HG03342 (cell line): ENCODE results near the gene KRCC1.
A peak's percentile ranks its signal among the peaks of the same experiment; 100 is the strongest.

Source experiments
- ATAC-seq: cut with Tn5 transposase; IDR thresholded peaks from one replicate; pipeline ENCODE4 v1.9.1; 2021; ENCODE audit warnings: mild to moderate bottlenecking, moderate library complexity; ENCODE audit not compliant: unreplicated experiment

Gene KRCC1

GRCh38 chr2:88055371-88056128 is at the start of gene KRCC1:
KRCC1 (minus strand) TSS chr2:88055783; CDS start chr2:88028563, 27,220 bp downstream.
- peak; percentile 91 for ATAC-seq

GRCh38 chr2:88100489-88100858 is 44.9 kb upstream of the KRCC1 start:
- ATAC-seq = no peak

DNA sequence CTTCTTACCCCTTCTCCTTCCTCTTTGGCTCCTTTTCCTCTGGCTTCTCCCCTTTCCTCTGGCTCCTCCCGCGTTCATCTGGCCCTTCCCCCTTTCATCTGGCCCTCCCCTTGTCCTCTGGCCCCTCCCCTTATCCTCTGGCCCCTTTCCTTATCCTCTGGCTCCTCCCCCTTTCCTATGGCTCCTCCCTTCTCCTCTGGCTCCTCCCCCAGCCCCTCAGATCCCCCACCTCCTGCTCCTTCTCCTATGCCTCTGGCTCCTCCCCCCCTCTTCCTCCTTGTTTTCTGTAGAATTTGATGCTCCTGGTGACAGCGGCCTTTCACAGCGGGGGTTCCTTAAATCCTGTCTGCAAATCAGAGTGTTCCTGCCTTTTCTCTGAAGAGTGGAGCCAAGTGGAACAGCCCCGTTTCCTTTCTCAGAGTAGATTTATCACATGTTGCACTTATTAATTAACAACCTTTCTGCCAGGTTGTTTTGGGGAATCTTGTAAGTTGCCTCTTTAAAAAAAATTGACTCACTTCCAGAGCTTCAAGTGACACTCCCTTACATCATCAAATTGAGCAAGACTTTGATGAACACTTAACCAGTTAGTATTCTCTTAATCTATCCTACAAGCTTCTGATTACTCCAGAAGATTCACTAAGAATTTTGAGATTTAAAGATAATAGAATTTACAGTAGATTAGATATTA is 44.4 kb upstream of the KRCC1 start:
- no peak for ATAC-seq

DNA sequence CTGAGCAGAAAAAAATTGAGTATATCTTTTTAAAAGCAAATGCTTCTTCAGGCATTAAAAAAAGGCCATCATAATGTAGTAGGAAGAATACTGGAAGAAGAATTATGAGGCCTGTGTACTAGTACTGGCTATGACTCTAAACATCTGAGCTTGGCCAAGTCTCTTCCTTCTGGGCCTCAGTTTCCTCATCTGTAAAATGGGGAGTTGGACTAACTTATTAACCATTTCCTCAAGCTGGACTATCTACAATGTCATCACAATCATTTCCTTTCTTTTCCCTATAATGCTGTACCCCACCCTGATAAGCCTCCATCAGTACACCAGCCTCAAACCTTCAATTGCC is 42.9 kb upstream of the KRCC1 start:
- ATAC-seq = no peak

GRCh38 chr2:88097891-88098557 is 42.4 kb upstream of the KRCC1 start:
- no peak for ATAC-seq

GRCh38 chr2:88097192-88097591 is 41.6 kb upstream of the KRCC1 start:
- ATAC-seq = no peak

DNA sequence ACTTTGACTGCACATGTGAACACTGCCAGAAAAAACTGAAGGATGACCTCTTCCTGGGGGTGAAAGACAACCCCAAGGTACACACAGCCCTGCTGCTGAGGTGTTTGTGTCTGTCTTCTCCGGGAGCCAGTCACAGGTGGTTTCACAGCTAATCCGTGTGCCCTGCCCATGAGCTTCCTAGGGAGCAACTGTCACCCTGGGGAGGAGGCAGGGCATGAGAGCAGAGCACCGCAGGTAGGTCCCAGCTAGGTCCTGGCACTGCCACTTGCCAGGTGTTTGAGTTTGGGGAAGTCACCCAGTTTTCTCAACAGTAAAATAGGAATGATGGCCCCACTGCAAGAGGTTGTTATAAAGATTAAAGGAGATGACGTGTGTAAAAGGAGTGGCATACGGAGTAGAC is 41.1 kb upstream of the KRCC1 start:
- ATAC-seq = no peak

DNA sequence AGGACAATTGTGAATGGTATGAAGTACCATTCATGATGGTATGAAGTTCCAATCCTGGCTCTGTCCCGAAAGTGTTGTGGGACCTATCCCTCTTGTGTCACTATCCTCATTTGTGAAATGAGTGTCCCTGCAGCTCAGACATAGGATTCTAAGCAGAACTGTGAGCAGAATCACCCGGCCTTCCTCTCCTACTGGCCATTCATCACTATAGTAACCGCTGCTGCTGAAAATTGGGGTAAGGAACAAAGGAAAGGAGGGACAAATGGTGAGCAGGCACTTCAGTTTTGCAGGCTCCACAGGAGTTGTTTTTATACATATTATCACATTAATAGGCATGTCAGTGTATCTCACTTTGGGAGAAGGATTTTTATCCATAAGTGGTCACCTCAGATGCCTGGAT is 39.4 kb upstream of the KRCC1 start:
- no peak for ATAC-seq

DNA sequence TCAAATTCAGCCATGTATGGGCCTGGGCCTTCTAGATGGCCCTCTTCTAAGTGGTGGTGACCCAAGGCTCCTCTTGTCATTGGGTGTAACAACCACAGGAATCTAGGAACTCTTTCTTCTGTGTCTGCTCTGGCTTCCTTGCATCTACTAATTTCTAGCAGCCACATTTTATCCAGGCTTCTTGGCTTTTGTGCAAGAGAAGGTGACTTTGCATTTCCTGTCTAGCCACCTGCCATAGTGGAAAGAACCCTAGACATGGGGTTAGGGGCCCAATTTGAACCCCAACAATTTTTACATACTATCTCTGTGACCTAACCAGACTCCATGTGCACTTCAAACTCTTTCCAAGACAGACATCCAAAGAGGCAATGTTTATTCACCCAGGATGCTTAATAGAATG is 37.2 kb upstream of the KRCC1 start:
- no peak for ATAC-seq

GRCh38 chr2:88091943-88092342 is 36.4 kb upstream of the KRCC1 start:
- no peak for ATAC-seq

DNA sequence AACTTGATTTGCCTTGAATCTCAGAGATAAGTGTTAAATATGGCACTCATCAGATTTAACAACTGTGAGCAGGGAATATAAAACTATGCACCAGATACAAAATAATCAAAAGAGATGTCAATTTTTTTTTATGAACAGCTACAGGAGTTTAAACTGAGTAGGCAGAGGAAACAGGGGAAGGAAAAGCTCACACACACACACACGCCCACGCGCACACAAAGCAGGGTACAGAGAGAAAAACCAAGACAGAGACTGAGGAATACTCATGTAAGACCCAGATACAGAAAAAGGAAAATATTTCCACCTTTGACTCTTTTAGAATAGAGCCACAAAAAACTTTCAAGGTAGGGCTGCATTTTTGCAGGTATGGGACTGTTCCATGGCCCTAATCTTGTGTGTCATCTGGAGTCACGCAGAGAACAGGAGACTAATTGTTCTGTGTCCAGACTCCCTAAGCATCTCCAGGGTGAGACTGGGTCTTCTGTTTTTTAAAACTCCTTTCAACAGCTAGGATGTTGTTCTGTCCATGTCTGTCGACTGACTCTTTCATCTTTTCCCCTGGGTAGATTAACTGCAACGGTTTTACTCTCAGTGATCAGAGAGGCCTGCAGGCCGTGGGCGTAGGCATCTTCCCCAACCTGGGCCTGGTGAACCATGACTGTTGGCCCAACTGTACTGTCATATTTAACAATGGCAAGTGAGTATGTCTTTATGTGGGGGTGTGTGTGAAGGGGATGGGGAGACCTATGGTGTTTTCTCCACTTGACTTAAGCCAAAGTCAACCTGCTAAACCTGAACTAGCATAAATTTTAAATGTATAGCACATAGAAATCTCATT is 35.1 kb upstream of the KRCC1 start:
- no peak for ATAC-seq

- no peak for ATAC-seq
Observed at GRCh38 chr2:88088999-88089398, 33.4 kb upstream of the KRCC1 start.

- no peak for ATAC-seq
Observed at GRCh38 chr2:88087763-88088162, 32.2 kb upstream of the KRCC1 start.

- ATAC-seq = no peak
Observed at GRCh38 chr2:88087073-88087472, 31.5 kb upstream of the KRCC1 start.

DNA sequence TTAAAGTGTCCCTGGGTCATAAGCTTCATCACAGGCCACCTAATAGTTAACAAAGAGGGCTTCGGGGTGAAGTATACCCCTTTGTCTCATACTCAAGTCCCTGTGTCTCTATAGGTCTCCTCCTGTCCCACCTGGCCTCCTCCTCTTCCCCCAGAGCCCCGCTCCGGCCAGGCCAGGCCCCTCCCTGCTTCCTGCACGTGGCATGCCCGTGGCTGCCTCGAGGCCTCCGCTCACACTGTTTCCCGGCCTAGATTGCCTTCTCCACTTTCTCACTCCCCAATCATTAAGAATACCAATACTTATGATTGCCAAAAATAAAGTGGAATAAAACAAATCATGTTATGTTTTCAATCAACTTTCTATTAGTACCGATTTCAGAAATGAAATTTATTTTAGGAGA is 30.8 kb upstream of the KRCC1 start:
- no peak for ATAC-seq

GRCh38 chr2:88085602-88086001 is 30.0 kb upstream of the KRCC1 start:
- no peak for ATAC-seq

DNA sequence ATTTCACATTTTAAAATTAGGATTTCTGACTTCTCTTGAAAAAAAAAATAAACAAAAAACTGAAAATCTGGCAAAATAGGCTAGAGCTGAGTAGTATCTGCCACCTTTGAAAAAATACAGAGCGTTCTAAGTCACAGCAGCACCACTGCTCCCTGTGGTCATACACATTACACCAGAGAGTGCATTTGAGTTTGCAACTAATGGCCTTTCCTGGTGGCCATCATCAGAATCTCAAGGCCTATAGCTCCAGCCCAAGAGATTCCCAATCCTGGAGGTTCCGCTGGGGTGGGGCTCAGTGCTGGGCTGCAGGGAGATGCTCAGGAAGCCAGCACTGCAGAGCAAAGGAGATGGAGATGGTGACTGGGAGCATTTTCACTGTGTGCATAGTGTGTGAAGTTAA is 29.5 kb upstream of the KRCC1 start:
- no peak for ATAC-seq

DNA sequence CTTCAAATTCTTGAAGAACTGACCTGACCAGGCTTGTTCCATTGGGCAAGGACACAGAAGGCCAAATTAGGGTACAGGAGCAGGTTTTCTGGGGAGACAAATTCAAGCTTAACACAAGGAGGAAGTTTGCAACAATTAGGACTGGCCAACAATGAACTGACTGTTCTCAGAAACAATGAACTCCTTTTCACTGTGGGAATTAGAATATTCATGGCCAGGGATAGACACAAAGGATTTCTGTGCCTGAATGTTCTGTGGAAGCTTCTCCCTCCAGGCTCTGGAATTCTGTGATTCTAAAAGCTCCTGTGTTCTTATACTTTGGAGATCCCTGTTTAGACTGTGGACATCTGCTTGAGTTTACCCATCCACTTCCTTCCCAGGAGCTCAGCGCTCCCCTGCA is 27.2 kb upstream of the KRCC1 start:
- ATAC-seq = no peak

DNA sequence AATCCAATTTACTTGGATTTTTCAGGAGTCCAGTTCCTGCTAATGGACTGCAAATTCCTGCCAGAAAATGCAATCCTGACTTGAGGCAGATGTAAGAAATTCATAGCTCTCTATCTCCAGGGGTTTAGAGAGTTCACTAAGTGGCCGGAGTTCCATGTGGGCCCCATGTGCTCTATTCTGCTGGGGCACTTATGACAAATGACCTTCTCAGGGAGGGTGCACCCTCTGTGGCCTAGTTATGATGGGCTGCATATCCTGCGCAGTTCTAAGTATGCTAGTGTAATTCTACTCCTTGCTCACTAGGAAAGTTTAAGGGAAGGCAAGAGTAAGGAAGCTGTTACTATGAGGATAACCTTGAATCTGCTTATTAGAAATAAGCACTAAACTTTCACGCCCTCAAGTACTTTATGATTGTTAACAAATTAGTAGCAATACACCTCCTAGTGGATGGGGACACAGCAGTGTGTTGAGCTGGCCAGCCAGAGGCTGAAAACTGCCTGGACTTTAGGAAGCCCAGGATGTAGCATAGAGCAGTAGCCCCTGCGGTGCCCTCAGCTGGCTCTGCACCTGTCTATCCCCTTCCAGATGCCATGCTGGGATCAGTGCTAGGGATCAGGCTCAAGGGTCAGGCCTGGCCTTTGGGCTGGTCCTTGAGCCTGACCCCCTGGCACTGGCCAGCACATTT is 26.5 kb upstream of the KRCC1 start:
- ATAC-seq = no peak

DNA sequence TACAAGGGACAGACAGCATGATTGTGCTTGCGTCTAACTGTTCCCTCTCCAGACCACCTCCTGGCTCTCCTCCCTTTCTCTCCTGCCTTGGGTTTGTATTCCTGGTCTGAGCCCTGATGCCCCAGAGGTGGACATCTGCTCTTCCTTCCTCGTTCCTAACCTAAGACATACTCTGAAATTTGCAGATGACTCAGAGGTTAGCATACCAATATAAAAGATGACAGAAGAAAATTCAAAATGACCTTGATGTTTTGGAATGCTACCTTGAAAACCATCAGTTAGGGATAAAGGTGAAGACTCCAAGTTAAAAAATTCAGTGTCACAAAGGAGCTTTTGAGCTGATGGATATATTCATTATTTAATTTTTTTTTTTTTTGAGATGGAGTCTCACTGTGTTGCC is 25.0 kb upstream of the KRCC1 start:
- ATAC-seq = no peak
